Activated naive CD8-positive, alpha-beta T cell treated with anti-CD3 and anti-CD28 coated beads, Interleukin-2, amount 50 U/mL, for 16 hours (primary cell): ENCODE measurements around the gene ACOX2.

Source experiments
- DNase-seq: peaks from one replicate; pipeline ENCODE4 v3.0.0-alpha.2; 2020; ENCODE audit warnings: low read depth, low spot score

ACOX2 gene

GRCh38 chr3:58508437-58508836, 28.6 kb downstream of the ACOX2 start:
- no peak for DNase-seq

- DNase-seq = no peak
These were observed 29.5 kb downstream of the ACOX2 start for GRCh38 chr3:58507356-58508078.

- DNase-seq = no peak
These were observed 34.1 kb downstream of the ACOX2 start for GRCh38 chr3:58502872-58503271.

GRCh38 chr3:58497097-58497496, 39.9 kb downstream of the ACOX2 start:
- no peak for DNase-seq

- no peak for DNase-seq
These were observed 40.7 kb downstream of the ACOX2 start for GRCh38 chr3:58496206-58496857.

GRCh38 chr3:58495101-58495500, 41.9 kb downstream of the ACOX2 start:
- DNase-seq = no peak

GRCh38 chr3:58494107-58494506, 42.9 kb downstream of the ACOX2 start:
- no peak for DNase-seq

- no peak for DNase-seq
These were observed 44.5 kb downstream of the ACOX2 start for GRCh38 chr3:58492494-58492905.

GRCh38 chr3:58491506-58492402, 45.2 kb downstream of the ACOX2 start, which contains the start of gene KCTD6:
KCTD6 (plus strand) TSS chr3:58492096; CDS start chr3:58498756, 6,660 bp downstream.
- peak; percentile 64 for DNase-seq

- no peak for DNase-seq
These were observed 46.0 kb downstream of the ACOX2 start for GRCh38 chr3:58490860-58491501.

- no peak for DNase-seq
These were observed 48.0 kb downstream of the ACOX2 start for GRCh38 chr3:58488967-58489366.

- DNase-seq = no peak
These were observed 49.7 kb downstream of the ACOX2 start for GRCh38 chr3:58487140-58487886.

- no peak for DNase-seq
These were observed 51.1 kb downstream of the ACOX2 start for GRCh38 chr3:58485801-58486435.

- no peak for DNase-seq
These were observed 52.3 kb downstream of the ACOX2 start for GRCh38 chr3:58484722-58485069.

GRCh38 chr3:58484045-58484721, 52.8 kb downstream of the ACOX2 start:
- no peak for DNase-seq

GRCh38 chr3:58482917-58483636, 53.9 kb downstream of the ACOX2 start:
- DNase-seq = no peak

- no peak for DNase-seq
These were observed 56.7 kb downstream of the ACOX2 start for GRCh38 chr3:58480309-58480708.

- no peak for DNase-seq
These were observed 58.2 kb downstream of the ACOX2 start for GRCh38 chr3:58478781-58479180.

GRCh38 chr3:58474967-58475578, 61.9 kb downstream of the ACOX2 start:
- DNase-seq = no peak
